ENCODE results near the gene SLC39A5.

Gene SLC39A5

GRCh38 chr12:56219840-56220239, 10.0 kb upstream of the SLC39A5 start:
- DNase-seq = no peak

- DNase-seq = no peak
Measured at GRCh38 chr12:56220611-56221231, 9.1 kb upstream of the SLC39A5 start.

- DNase-seq = no peak
Measured at GRCh38 chr12:56221232-56221756, 8.6 kb upstream of the SLC39A5 start.

- peak; percentile 92 for DNase-seq
Measured at GRCh38 chr12:56221757-56222530, 7.9 kb upstream of the SLC39A5 start, which contains the start of gene RNF41. Gene RNF41, minus strand, starts transcription at chr12:56221922. Its CDS starts 7,875 bp downstream, at chr12:56214047.

GRCh38 chr12:56222531-56222895, 7.3 kb upstream of the SLC39A5 start:
- DNase-seq = no peak

- DNase-seq = no peak
Measured at GRCh38 chr12:56223571-56224101, 6.2 kb upstream of the SLC39A5 start.

- peak; percentile 94 for DNase-seq
Measured at GRCh38 chr12:56224102-56224701, 5.6 kb upstream of the SLC39A5 start, which contains the start of gene NABP2. Gene NABP2, plus strand, starts transcription at chr12:56224342. Its CDS starts 515 bp downstream, at chr12:56224857.

GRCh38 chr12:56224954-56225353, 4.9 kb upstream of the SLC39A5 start:
- no peak for DNase-seq

- DNase-seq = no peak
Measured at GRCh38 chr12:56229082-56229481, 769 bp upstream of the SLC39A5 start.

GRCh38 chr12:56230432-56231183, 757 bp downstream of the SLC39A5 start:
- DNase-seq = no peak

DNA sequence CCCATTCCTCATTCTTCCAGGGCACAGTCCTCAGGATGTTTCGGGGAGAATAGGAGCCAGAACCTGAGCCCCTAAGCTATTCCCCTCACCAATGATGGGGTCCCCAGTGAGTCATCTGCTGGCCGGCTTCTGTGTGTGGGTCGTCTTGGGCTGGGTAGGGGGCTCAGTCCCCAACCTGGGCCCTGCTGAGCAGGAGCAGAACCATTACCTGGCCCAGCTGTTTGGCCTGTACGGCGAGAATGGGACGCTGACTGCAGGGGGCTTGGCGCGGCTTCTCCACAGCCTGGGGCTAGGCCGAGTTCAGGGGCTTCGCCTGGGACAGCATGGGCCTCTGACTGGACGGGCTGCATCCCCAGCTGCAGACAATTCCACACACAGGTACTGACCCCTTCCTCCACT, 1.3 kb downstream of the SLC39A5 start:
- no peak for DNase-seq

DNA sequence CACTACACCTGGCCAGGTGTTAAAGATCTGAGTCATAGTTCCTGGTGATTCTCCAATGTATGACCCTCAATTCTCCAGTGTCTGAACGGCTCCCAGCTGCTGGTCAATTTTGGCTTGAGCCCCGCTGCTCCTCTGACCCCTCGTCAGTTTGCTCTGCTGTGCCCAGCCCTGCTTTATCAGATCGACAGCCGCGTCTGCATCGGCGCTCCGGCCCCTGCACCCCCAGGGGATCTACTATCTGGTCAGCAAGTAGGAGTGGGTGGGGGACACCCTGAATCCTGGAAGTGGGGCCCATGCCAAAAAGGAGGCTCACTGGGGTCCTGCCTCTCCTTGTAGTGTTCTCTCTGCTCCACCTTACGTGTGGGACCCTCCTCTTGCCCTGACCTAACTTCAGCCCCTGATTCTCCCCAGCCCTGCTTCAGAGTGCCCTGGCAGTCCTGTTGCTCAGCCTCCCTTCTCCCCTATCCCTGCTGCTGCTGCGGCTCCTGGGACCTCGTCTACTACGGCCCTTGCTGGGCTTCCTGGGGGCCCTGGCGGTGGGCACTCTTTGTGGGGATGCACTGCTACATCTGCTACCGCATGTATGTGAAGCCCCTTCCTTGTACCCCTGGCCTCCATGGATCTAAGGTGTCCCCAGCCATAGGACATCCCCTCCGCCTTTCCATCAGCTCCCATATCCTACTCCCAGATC, 5.0 kb downstream of the SLC39A5 start:
- DNase-seq = no peak

- no peak for DNase-seq
Measured at GRCh38 chr12:56236091-56236490, 6.2 kb downstream of the SLC39A5 start.

GRCh38 chr12:56236985-56237384, 7.1 kb downstream of the SLC39A5 start:
- DNase-seq = no peak

DNA sequence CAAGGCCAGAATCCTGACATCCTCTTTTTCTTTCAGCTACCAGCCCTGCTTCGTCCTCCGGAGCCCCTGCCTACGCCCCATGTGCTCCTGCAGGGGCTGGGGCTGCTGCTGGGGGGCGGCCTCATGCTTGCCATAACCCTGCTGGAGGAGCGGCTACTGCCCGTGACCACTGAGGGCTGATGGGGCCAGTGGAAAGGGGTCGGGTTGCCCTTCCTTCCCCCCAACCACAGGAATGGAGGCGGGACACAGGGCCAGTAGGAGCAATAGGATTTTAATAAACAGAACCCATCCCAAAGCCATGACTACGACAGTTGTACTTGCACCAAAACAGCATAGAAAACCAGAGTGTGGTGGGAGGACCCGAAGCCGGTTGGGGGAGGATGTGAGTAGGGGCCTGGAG, 7.7 kb downstream of the SLC39A5 start:
- DNase-seq = no peak

DNA sequence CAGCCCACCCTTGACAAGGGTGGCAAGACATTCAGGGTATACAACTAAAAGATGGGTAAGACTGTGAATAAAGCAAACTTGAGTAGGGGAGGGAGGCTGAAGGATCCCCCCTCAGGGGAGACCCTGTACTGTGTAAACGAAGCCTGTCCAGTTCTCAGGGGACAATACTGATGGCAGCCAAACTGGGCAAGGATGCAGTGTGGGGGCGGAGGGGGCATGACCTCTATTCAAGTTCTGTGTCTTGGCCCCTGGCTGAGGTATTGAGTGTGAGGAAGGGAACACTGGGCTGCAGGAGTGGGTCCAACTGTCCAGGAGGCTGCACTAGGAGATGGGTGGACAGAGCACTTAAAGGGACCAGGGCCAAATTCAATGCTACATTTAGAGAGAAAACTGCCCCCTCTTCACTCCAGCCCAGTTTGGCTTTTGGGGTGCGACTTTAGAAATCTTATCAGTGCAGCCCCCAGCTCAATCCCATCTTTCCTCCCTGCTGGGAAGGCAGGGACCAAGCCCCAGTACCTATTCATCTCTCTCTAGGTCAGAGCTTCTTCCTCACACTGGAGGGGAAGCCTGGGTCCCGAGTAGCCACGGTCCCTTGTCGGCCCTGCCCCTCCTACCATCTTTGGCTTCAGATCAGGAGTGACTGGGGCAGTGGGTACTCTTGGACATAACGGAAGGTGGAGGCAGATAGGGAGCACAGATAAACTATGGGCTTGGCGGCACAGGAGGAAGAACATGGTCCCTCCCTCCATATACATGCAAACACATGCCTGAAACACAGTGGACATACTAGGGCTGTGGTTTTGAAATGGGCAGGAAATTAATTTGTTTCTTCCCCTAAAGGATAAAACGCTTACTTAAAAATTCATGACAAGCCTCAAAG, 11.8 kb downstream of the SLC39A5 start:
- DNase-seq = no peak

- no peak for DNase-seq
Measured at GRCh38 chr12:56242986-56243385, 13.1 kb downstream of the SLC39A5 start.

DNA sequence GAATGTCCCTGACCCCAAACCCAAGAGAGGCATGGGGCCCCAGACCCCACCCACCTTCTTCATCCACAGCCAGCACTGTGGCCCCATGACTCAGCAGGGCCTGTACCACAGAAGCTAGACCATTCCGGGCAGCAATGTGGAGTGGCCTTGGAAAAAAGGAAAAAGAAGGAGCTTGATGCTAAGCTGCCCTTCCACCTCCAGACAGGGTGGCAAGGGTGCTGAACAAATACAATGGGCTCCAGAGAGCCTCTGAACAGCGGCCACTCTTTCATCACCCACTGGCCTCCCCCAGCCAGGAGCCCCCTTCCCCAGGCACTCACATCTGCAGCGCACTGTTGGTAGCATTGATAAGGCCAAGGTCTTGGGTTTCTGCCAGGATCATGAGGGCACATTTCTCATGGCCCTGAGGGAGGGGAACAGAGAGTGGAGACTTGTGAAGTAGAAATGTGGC, 13.9 kb downstream of the SLC39A5 start:
- no peak for DNase-seq

DNA sequence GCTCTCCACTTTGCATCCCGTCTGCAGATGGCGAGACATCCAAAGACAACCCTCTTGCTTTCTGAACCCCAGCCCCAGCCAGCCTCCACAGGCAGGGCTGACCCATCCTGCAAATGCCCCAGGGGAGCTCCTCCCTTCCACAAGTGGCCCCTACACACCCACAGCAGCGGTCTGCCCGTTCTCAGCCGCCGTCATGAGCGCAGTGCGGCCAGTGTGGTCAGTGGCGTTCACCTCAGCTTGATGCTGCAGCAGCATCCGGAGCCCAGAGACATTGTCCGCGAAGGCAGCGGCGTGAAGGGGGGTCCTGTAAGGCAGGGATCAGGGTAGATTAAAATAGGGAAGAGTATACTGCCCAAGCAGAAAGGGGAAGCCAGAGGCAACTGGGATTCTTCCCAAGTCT, 14.6 kb downstream of the SLC39A5 start:
- DNase-seq = no peak

GRCh38 chr12:56247923-56248322, 18.1 kb downstream of the SLC39A5 start:
- no peak for DNase-seq

DNA sequence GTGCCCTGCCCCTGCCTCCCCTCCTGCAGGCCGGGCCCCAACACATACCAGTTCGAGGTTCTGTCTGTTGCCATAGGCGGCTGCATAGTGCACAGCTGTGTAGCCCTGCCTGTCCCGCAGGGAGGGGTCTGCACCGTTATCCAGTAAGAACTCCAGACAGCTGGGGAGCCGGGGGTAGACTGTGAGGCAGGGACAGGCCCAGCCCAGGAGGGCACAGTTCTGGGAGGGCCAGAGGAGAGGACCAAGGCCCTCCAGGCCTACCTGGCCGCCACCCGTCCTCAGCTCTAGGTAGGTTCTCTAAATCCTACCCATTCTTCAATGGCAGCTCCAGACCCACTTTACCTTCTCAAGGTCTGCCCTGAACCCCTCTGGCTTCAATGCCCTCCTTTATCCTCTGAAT, 18.9 kb downstream of the SLC39A5 start:
- no peak for DNase-seq
